AG04450 (cell line): Measurements from ENCODE around the gene ZNF324. TPM values are rescaled to one million over a fixed set of nuclear protein-coding genes. Genes with fewer than 3 reads are reported as not detected.
"Not testable (repeated sequence)": the region's sequence is repeated elsewhere in the genome, so short reads cannot be mapped to it uniquely, and the experiment has no call there.

Experiments
- CTCF ChIA-PET: fragments of 300-600, 350-600 bp; formaldehyde crosslinking; extraction: SDS; loops from one replicate; lab custom pipeline; 2022; ENCODE audit warnings: antibody characterized with exemption, inconsistent platforms; lab: Charles Lee
- POLR2A ChIA-PET: fragments of 350-600 bp; formaldehyde crosslinking; extraction: SDS; loops from one replicate; lab custom pipeline; 2021; ENCODE audit warnings: antibody characterized with exemption, inconsistent platforms; lab: Yijun Ruan, JAX
- DNase-seq: peaks from one replicate; pipeline ENCODE4 v3.0.0-alpha.2; 2011; ENCODE audit warnings: low read depth, low spot score
- H3K27ac ChIP-seq: one replicate; pipeline ENCODE4 v1.5.1; 2012; ENCODE audit warnings: low read depth, low read length, control low read depth
- H3K27me3 ChIP-seq: one replicate; pipeline ENCODE4 v1.6.0; 2012; ENCODE audit warnings: low read length; ENCODE audit not compliant: control insufficient read depth, insufficient read depth
- H3K4me3 ChIP-seq: 2 replicates; pipeline ENCODE4 v1.5.1; 2011; ENCODE audit warnings: mild to moderate bottlenecking, low read depth, low read length, control low read depth
- H3K9me3 ChIP-seq: 2 replicates; pipeline ENCODE4 v1.5.1; 2012; ENCODE audit warnings: low read length; ENCODE audit not compliant: control insufficient read depth, insufficient read depth
- CTCF ChIP-seq: IDR thresholded peaks from 2 replicates; pipeline ENCODE4 v1.5.1; 2011; ENCODE audit warnings: low read depth, low read length, control low read depth, inconsistent platforms
- polyA plus RNA-seq: library from polyadenylated mRNA; depleted of rRNA; stranded (reverse); fragments of >200 nt; gene quantifications from 2 replicates; pipeline ENCODE4 v1.2.3, GENCODE V29; 2011

The ZNF324 gene
- polyA plus RNA-seq, 1 experiment = 4.4 TPM

DNA sequence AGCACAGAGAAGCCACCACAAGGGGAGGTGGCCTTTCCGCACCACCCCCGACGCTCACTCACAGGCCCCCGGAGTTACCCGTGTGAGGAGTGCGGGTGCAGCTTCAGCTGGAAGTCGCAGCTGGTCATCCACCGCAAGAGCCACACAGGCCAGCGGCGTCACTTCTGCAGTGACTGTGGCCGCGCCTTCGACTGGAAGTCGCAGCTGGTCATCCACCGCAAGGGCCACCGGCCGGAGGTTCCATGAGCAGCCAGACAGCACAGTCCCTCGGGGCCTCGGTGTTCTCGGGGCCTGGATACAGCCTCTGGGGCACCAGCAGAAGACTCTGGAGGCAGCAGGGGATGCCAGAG lies 13.6 kb downstream of the ZNF324 start:
- Histone ChIP-seq H3K4me3 (no peak overlapping the region), H3K27ac (no peak overlapping the region), H3K9me3 (no peaks in the 10 kb centered on the region), H3K27me3 (no peaks in the 10 kb centered on the region)
- DNase-seq = no peak
- TF ChIP-seq CTCF = no peak
- ChIA-PET POLR2A (no interaction called here), CTCF (no interaction called here)

GRCh38 chr19:58480831-58481230 lies 14.0 kb downstream of the ZNF324 start:
- Histone ChIP-seq H3K27ac (no peak overlapping the region), H3K27me3 (no peaks in the 10 kb centered on the region), H3K9me3 (no peaks in the 10 kb centered on the region), H3K4me3 (no peak overlapping the region)
- ChIA-PET POLR2A (no interaction called here), CTCF (no interaction called here)
- TF ChIP-seq CTCF = no peak
- DNase-seq = no peak

- CTCF ChIA-PET = no interaction called here
- TF ChIP-seq CTCF = no peak
- no peak for DNase-seq
- no peak overlapping the region for H3K4me3 ChIP-seq
- H3K27me3 ChIP-seq = no peaks in the 10 kb centered on the region
- no peak overlapping the region for H3K27ac ChIP-seq
- POLR2A ChIA-PET = no interaction called here
- H3K9me3 ChIP-seq = no peaks in the 10 kb centered on the region
These were observed 15.5 kb downstream of the ZNF324 start for GRCh38 chr19:58482372-58482771.

DNA sequence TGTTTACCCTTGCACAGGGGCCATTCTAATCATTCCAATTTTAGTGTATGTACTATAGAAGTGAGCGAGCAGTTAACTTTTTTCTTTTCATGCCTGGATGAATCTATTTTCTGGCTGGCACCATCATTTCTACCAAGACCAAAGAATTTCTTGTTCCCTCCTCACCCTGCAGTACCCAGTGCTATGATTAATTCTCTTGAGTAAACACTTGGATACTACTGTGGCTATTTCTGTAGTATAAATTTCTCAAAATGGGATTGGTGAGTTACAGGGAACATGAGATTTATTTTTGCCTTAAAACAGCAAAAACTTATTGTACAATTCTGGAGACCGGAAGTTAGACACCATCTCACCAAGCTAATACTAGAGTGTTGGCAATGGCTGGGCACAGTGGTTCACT lies 16.9 kb downstream of the ZNF324 start:
- Histone ChIP-seq H3K4me3 (no peak overlapping the region), H3K9me3 (no peaks in the 10 kb centered on the region), H3K27me3 (no peaks in the 10 kb centered on the region), H3K27ac (no peak overlapping the region)
- no peak for DNase-seq
- TF ChIP-seq CTCF = no peak
- ChIA-PET CTCF (interaction anchor here (0.7 kb wide), 1 partner anchor 174 kb away, joined by 3 read pairs; no protein-coding TSS in a partner anchor), POLR2A (no interaction called here)

GRCh38 chr19:58484349-58484748 lies 17.5 kb downstream of the ZNF324 start:
- H3K27me3 ChIP-seq, H3K4me3 ChIP-seq, DNase-seq, H3K9me3 ChIP-seq, H3K27ac ChIP-seq: not testable (repeated sequence)
- ChIA-PET POLR2A (interaction anchor here (0.6 kb wide), 1 partner anchor 36 kb away, joined by 3 read pairs; no protein-coding TSS in a partner anchor), CTCF (interaction anchor here (0.7 kb wide), 1 partner anchor 175 kb away, joined by 3 read pairs; no protein-coding TSS in a partner anchor)

DNA sequence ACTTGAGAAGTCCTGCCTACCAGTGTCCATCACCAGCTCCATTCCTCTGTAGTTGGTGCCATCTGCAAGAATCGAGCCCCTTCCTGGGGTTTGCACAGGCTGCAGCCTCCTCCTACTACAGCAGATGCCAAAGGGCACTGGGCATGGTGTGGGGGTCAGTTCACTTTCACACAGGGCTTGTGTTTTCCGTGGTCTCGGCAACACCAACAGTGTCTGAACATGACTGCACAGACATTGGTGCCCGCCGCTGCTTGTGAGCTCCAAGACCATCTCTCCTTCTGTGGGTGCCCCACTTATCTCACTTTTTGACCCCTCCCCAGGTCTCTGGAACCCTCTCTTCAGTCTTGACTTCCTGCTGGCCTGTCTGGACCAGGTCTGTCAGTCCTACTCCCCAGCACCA lies 24.5 kb downstream of the ZNF324 start:
- Histone ChIP-seq H3K27ac (no peak overlapping the region), H3K9me3 (no peaks in the 10 kb centered on the region), H3K4me3 (no peak overlapping the region), H3K27me3 (no peaks in the 10 kb centered on the region)
- POLR2A ChIA-PET = no interaction called here
- TF ChIP-seq CTCF = no peak
- DNase-seq = no peak
- CTCF ChIA-PET = interaction anchor here (1.0 kb wide), 1 partner anchor 29 kb away, joined by 3 read pairs; the partner anchor contains the start of gene ZBTB45
